Astrocyte (in vitro differentiated cells and primary cell): ENCODE results near the gene TWF2. TPM values are rescaled to one million over a fixed set of nuclear protein-coding genes. Genes with fewer than 3 reads are reported as not detected.

ENCODE experiments used
- DNase-seq: peaks from one replicate; pipeline ENCODE4 v3.0.0-alpha.2; 2010; ENCODE audit warnings: low read depth
- FAIRE-seq: peaks from 2 replicates; lab custom pipeline; 2011; peaks lifted over from hg19 to GRCh38; lab: Jason Lieb, UNC
- H2AFZ ChIP-seq: 2 replicates; pipeline ENCODE4 v1.6.0; 2012; ENCODE audit warnings: low read depth, low read length, inconsistent platforms
- H3K27ac ChIP-seq: 2 replicates; pipeline ENCODE4 v1.5.1; 2011; ENCODE audit warnings: low read depth, low read length, inconsistent platforms
- H3K27me3 ChIP-seq: 2 replicates; pipeline ENCODE4 v1.6.0; 2011; ENCODE audit warnings: low read length, inconsistent platforms; ENCODE audit not compliant: insufficient read depth
- H3K36me3 ChIP-seq: 2 replicates; pipeline ENCODE4 v1.5.1; 2011; ENCODE audit warnings: low read length, inconsistent platforms; ENCODE audit not compliant: insufficient read depth
- H3K4me1 ChIP-seq: 2 replicates; pipeline ENCODE4 v1.5.1; 2011; ENCODE audit warnings: low read length, inconsistent platforms; ENCODE audit not compliant: insufficient read depth
- H3K4me2 ChIP-seq: 2 replicates; pipeline ENCODE4 v1.6.0; 2012; ENCODE audit warnings: low read length, inconsistent platforms
- H3K4me3 ChIP-seq: 2 replicates; pipeline ENCODE4 v1.5.1; 2011; ENCODE audit warnings: low read depth, mild to moderate bottlenecking, low read length, inconsistent platforms; ENCODE audit not compliant: insufficient read depth
- H3K79me2 ChIP-seq: 2 replicates; pipeline ENCODE4 v1.6.0; 2012; ENCODE audit warnings: mild to moderate bottlenecking, low read length, inconsistent platforms; ENCODE audit not compliant: insufficient read depth
- H3K9ac ChIP-seq: 2 replicates; pipeline ENCODE4 v1.6.0; 2012; ENCODE audit warnings: mild to moderate bottlenecking, low read length, inconsistent platforms
- H3K9me3 ChIP-seq: 2 replicates; pipeline ENCODE4 v1.5.1; 2012; ENCODE audit warnings: low read depth, mild to moderate bottlenecking, low read length, inconsistent platforms; ENCODE audit not compliant: insufficient read depth
- H4K20me1 ChIP-seq: 2 replicates; pipeline ENCODE4 v1.6.0; 2012; ENCODE audit warnings: low read length, inconsistent platforms; ENCODE audit not compliant: insufficient read depth
- H3K27ac Mint-ChIP-seq: one replicate; pipeline ENCODE4 v1.8.0; 2021; ENCODE audit warnings: mild to moderate bottlenecking, mixed read lengths; ENCODE audit not compliant: unreplicated experiment
- H3K27me3 Mint-ChIP-seq: one replicate; pipeline ENCODE4 v1.8.0; 2021; ENCODE audit warnings: low read depth, mixed read lengths; ENCODE audit not compliant: unreplicated experiment
- H3K36me3 Mint-ChIP-seq: one replicate; pipeline ENCODE4 v1.8.0; 2021; ENCODE audit warnings: low read depth, mixed read lengths; ENCODE audit not compliant: unreplicated experiment
- H3K4me1 Mint-ChIP-seq: one replicate; pipeline ENCODE4 v1.8.0; 2021; ENCODE audit warnings: low read depth, mixed read lengths; ENCODE audit not compliant: unreplicated experiment
- H3K4me3 Mint-ChIP-seq: one replicate; pipeline ENCODE4 v1.8.0; 2021; ENCODE audit warnings: mild to moderate bottlenecking, moderate library complexity, mixed read lengths; ENCODE audit not compliant: unreplicated experiment
- H3K9me3 Mint-ChIP-seq: one replicate; pipeline ENCODE4 v1.8.0; 2021; ENCODE audit warnings: mild to moderate bottlenecking, mixed read lengths; ENCODE audit not compliant: unreplicated experiment
- EZH2 ChIP-seq: IDR thresholded peaks from 2 replicates; pipeline ENCODE4 v1.6.1; 2012; ENCODE audit warnings: mild to moderate bottlenecking, low read length, inconsistent platforms; ENCODE audit not compliant: insufficient read depth
- total RNA-seq: library from RNA; stranded (reverse); gene quantifications from 2 replicates; pipeline ENCODE4 v1.2.1, GENCODE V29; 2021
- TF ChIP-seq, protein P1 (sequence below): IDR thresholded peaks from 2 replicates; pipeline ENCODE4 v1.5.1; 2011; ENCODE audit warnings: low read depth, mild to moderate bottlenecking, inconsistent platforms, low read length, moderate library complexity; ENCODE audit not compliant: insufficient read depth

The TWF2 gene
- total RNA-seq, 1 donor from 2014 or later, result 103 TPM

DNA sequence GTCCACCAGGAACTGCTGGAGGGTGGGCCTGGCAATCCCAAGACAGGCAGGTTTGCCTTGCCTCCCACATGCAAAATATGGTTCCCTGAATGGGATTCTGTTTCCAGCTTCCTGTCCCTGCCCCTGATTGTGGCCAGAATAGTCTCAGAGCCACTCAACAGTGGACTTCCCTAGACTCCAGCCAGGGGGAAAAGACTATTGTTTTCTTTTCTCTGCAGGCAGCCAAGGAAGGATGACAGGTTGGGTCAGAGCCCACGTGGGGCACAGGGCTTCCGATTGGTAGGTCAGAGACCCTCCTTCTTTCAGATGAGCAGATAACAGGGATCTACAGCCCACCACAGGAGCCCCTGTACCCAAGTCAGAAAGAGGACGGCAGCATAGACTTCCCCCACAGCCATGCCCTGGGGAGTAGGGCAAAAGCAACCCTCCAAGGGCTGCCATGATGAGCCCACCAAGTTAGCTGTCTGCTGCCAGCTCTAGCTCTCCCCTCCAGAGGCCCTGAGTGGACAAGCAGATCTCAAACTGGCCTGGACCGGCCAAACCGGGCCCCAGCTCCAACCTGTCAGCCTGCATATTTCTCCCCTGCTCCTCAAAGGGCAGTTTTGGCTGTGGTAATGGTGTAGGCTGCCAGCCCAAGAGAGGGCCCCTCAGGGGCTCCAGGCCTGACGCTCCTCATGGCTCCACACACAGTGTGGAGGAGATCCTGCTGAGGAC is 19.9 kb downstream of the TWF2 start:
- Histone ChIP-seq H3K9me3 (no peaks in the 10 kb centered on the region), H3K27me3 (no peaks in the 10 kb centered on the region), H3K9ac (no peak overlapping the region), H3K79me2 (no peaks in the 10 kb centered on the region), H3K4me3 (no peak overlapping the region), H3K4me2 (no peak overlapping the region), H3K36me3 (peaks cover 5% of the 10 kb centered on the region), H4K20me1 (peaks cover 5% of the 10 kb centered on the region), H3K4me1 (peaks cover 22% of the 10 kb centered on the region), H2AFZ (no peak overlapping the region), H3K27ac (no peak overlapping the region)
- no peak for DNase-seq
- Mint-ChIP-seq H3K4me3 (peak overlapping the region; percentile 50), H3K4me1 (peaks cover 12% of the 10 kb centered on the region), H3K27ac (peak overlapping the region; percentile 26), H3K9me3 (no peaks in the 10 kb centered on the region), H3K27me3 (peaks cover 6% of the 10 kb centered on the region), H3K36me3 (peaks cover 12% of the 10 kb centered on the region)
- TF ChIP-seq, protein P1, sequence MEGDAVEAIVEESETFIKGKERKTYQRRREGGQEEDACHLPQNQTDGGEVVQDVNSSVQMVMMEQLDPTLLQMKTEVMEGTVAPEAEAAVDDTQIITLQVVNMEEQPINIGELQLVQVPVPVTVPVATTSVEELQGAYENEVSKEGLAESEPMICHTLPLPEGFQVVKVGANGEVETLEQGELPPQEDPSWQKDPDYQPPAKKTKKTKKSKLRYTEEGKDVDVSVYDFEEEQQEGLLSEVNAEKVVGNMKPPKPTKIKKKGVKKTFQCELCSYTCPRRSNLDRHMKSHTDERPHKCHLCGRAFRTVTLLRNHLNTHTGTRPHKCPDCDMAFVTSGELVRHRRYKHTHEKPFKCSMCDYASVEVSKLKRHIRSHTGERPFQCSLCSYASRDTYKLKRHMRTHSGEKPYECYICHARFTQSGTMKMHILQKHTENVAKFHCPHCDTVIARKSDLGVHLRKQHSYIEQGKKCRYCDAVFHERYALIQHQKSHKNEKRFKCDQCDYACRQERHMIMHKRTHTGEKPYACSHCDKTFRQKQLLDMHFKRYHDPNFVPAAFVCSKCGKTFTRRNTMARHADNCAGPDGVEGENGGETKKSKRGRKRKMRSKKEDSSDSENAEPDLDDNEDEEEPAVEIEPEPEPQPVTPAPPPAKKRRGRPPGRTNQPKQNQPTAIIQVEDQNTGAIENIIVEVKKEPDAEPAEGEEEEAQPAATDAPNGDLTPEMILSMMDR, result no peak
- TF ChIP-seq EZH2, result no peak
- FAIRE-seq, result no peak

DNA sequence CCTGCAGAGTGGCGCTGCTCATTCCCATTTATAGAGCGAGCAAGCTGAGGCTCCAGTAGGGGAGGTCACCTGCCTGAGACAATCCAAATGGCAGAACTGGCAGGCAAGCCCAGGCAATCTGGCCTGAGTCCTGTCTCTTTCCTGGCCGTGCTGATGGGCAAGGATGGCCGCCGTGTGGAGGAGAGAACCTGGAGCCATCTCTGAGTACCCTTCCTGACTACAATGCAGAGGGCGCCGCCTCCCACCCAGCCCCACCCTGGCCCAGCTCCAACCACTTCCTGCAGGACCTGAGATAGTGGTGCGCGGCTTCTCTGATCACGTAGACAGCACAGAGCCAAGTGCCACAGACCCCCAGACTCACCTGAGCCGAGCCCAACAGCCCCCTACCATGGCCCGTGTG is 20.5 kb downstream of the TWF2 start:
- Histone ChIP-seq H3K27ac (no peak overlapping the region), H3K79me2 (no peaks in the 10 kb centered on the region), H4K20me1 (peaks cover 8% of the 10 kb centered on the region), H3K4me1 (peaks cover 22% of the 10 kb centered on the region), H3K9ac (no peak overlapping the region), H3K36me3 (peaks cover 6% of the 10 kb centered on the region), H2AFZ (no peak overlapping the region), H3K9me3 (no peaks in the 10 kb centered on the region), H3K4me2 (no peak overlapping the region), H3K27me3 (no peaks in the 10 kb centered on the region), H3K4me3 (no peak overlapping the region)
- no peak overlapping the region for H3K27ac Mint-ChIP-seq
- peaks cover 12% of the 10 kb centered on the region for H3K4me1 Mint-ChIP-seq
- no peak overlapping the region for H3K4me3 Mint-ChIP-seq
- no peak for TF ChIP-seq EZH2
- TF ChIP-seq, protein P1, result no peak
- peaks cover 14% of the 10 kb centered on the region for H3K36me3 Mint-ChIP-seq
- peaks cover 2% of the 10 kb centered on the region for H3K27me3 Mint-ChIP-seq
- no peaks in the 10 kb centered on the region for H3K9me3 Mint-ChIP-seq
- FAIRE-seq, result no peak
- DNase-seq, result no peak

DNA sequence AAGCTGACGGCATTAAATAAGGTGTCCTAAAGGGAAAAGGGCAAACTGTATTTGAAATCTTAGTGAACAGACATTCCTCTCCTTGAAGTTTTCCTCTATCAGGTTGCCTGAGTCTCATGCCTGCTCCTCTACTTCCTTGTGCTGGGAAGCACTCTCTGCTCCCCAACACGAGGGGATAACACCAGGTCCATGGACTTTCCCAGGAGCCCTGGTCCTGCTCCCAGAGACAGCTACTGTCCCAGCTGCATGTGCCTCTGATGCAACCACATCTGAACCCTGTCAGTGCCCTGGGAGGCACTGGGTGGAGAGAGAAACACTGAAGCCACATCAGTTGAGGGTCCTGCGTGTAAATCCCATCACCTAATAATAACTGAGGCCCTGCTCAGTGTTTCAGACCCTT is 20.9 kb downstream of the TWF2 start:
- no peak for FAIRE-seq

More for the DNA sequence above, 20.9 kb downstream of the TWF2 start:
- Histone ChIP-seq H3K9ac (no peak overlapping the region), H3K4me3 (no peak overlapping the region), H3K4me2 (no peak overlapping the region), H3K27me3 (no peaks in the 10 kb centered on the region), H3K27ac (no peak overlapping the region), H2AFZ (no peak overlapping the region), H3K4me1 (peaks cover 22% of the 10 kb centered on the region), H3K79me2 (no peaks in the 10 kb centered on the region), H3K9me3 (no peaks in the 10 kb centered on the region), H3K36me3 (peaks cover 10% of the 10 kb centered on the region), H4K20me1 (peaks cover 8% of the 10 kb centered on the region)
- no peak for TF ChIP-seq EZH2
- TF ChIP-seq, protein P1, result no peak
- no peak for DNase-seq
- Mint-ChIP-seq H3K9me3 (no peaks in the 10 kb centered on the region), H3K4me1 (peaks cover 12% of the 10 kb centered on the region), H3K36me3 (peaks cover 13% of the 10 kb centered on the region), H3K4me3 (no peak overlapping the region), H3K27me3 (peaks cover 2% of the 10 kb centered on the region), H3K27ac (no peak overlapping the region)
